Brain microvascular endothelial cell (primary cell): ENCODE data around the gene LAMTOR3.

Experiments used
- DNase-seq: peaks from one replicate; pipeline ENCODE4 v3.0.0-alpha.2; 2020
- H3K27ac ChIP-seq: fragments of 250-450 bp; sonication (Bioruptor Pico); 2 replicates; pipeline ENCODE4 v1.5.1; 2020; ENCODE audit warnings: mild to moderate bottlenecking, moderate library complexity
- H3K27me3 ChIP-seq: fragments of 250-450 bp; sonication (Bioruptor Pico); replicated peaks from 2 replicates; pipeline ENCODE4 v1.5.1; 2020; ENCODE audit warnings: mild to moderate bottlenecking
- H3K36me3 ChIP-seq: fragments of 250-450 bp; sonication (Bioruptor Pico); replicated peaks from 2 replicates; pipeline ENCODE4 v1.5.1; 2020; ENCODE audit warnings: mild to moderate bottlenecking
- H3K4me3 ChIP-seq: 2 replicates; pipeline ENCODE4 v1.5.1; 2011; ENCODE audit warnings: low read depth, mild to moderate bottlenecking, control low read depth, low read length, moderate library complexity
- CTCF ChIP-seq: IDR thresholded peaks from 2 replicates; pipeline ENCODE4 v1.5.1; 2011; ENCODE audit warnings: low read depth, mild to moderate bottlenecking, moderate library complexity, low read length, control low read depth, inconsistent platforms; ENCODE audit errors: missing control alignments
- in situ Hi-C: cut with HindIII; loops from 2 replicates; pipeline ENCODE4 v1.10.0; 2017; ENCODE audit warnings: low sequenced_read_pairs, low pct_ligation_motif_present

LAMTOR3 gene

GRCh38 chr4:99894161-99894997 lies at the start of gene LAMTOR3:
TSS of gene LAMTOR3 (minus strand) at chr4:99894427. CDS start at chr4:99893963, 464 bp downstream.
- H3K27ac ChIP-seq: peak within 1 kb of the TSS; percentile 74
- in situ Hi-C loops: no loop called here
- H3K27me3 ChIP-seq: no peaks in the 10 kb centered on the region
- DNase-seq: peak; percentile 86
- no peak for TF ChIP-seq CTCF
- peak within 1 kb of the TSS; percentile 92 for H3K4me3 ChIP-seq
- peaks cover 4% of the 10 kb centered on the region for H3K36me3 ChIP-seq

GRCh38 chr4:99938243-99938753 lies 44.1 kb upstream of the LAMTOR3 start:
- Histone ChIP-seq H3K27ac (no peak overlapping the region), H3K36me3 (no peaks in the 10 kb centered on the region), H3K4me3 (no peak overlapping the region), H3K27me3 (no peaks in the 10 kb centered on the region)
- in situ Hi-C loops: no loop called here
- no peak for TF ChIP-seq CTCF
- no peak for DNase-seq

- no peak overlapping the region for H3K27ac ChIP-seq
- TF ChIP-seq CTCF: no peak
- H3K4me3 ChIP-seq: no peak overlapping the region
- H3K27me3 ChIP-seq: no peaks in the 10 kb centered on the region
- DNase-seq: no peak
- in situ Hi-C loops: no loop called here
- H3K36me3 ChIP-seq: no peaks in the 10 kb centered on the region
Observed at GRCh38 chr4:99934891-99935290, 40.7 kb upstream of the LAMTOR3 start.

- H3K27ac ChIP-seq: no peak overlapping the region
- H3K27me3 ChIP-seq: no peaks in the 10 kb centered on the region
- H3K4me3 ChIP-seq: no peak overlapping the region
- no peak for DNase-seq
- in situ Hi-C loops: no loop called here
- H3K36me3 ChIP-seq: no peaks in the 10 kb centered on the region
- no peak for TF ChIP-seq CTCF
Observed at GRCh38 chr4:99927566-99927965, 33.3 kb upstream of the LAMTOR3 start.

- no peak for DNase-seq
- H3K36me3 ChIP-seq: peaks cover 8% of the 10 kb centered on the region
- no peak overlapping the region for H3K27ac ChIP-seq
- no peak for TF ChIP-seq CTCF
- no peak overlapping the region for H3K4me3 ChIP-seq
- in situ Hi-C loops: no loop called here
- no peaks in the 10 kb centered on the region for H3K27me3 ChIP-seq
Observed at GRCh38 chr4:99921174-99921573, 26.9 kb upstream of the LAMTOR3 start.
